NOMO-1 treated with DMSO at 0.1 percent for 48 hours (cell line): ENCODE measurements around the gene PRKCI.
"Not testable (repeated sequence)": the region's sequence is repeated elsewhere in the genome, so short reads cannot be mapped to it uniquely, and the experiment has no call there.

Source experiments
- DNase-seq: peaks from one replicate; lab custom pipeline; 2025; ENCODE audit not compliant: unreplicated experiment; lab: John Stamatoyannopoulos, UW

Gene PRKCI

DNA sequence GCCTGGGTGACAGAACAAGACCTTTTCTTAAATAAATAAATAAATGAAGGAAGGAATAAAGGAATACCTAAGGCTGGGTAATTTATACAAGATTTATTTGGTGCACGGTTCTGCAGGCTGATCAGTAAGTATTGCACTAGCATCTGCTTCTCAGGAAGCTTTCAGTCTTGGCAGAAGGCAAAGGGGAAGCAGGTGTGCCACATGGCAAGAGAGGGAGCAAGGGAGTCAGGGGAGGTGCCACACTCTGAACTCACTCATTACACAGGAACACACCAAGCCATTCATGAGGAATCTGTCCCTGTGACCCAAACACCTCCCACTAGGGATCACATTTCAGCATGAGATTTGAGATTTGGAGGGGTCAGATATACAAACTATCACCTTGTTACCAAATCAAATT, 56.4 kb downstream of the PRKCI start:
- no peak for DNase-seq

DNA sequence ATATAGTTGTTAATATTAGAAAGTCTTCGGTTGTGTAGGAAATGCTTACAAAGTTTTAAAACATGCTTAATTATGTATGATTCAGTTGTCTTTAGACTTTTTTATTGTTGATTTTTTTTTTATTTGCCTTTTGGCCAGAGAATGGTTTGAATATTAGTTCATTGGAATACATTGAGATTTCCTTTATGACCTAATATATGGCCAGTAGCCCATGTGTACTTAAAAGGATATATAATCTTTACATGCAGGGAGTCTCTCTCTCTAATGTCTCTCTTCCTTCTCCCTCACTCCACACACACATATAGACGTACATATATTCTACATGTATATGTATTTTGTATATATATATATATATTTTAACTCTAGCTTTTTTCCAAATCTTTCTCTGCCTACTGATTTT, 68.0 kb downstream of the PRKCI start:
- no peak for DNase-seq

DNA sequence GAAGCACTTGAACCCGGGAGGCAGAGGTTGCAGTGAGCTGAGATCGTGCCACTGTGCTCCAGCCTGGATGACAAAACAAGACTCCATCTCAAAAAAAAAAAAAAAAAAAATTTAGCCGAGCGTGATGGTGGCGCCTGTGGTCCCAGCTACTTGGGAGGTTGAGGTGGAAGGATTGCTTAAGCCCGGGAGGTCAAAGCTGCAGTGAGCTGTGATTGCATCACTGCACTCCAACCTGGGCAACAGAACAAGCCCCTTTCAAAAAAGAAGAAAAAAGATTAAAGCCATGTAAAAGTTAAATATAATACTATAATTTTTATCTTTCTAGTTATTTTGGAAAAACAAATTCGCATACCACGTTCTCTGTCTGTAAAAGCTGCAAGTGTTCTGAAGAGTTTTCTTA, 73.4 kb downstream of the PRKCI start:
- DNase-seq: no peak

DNA sequence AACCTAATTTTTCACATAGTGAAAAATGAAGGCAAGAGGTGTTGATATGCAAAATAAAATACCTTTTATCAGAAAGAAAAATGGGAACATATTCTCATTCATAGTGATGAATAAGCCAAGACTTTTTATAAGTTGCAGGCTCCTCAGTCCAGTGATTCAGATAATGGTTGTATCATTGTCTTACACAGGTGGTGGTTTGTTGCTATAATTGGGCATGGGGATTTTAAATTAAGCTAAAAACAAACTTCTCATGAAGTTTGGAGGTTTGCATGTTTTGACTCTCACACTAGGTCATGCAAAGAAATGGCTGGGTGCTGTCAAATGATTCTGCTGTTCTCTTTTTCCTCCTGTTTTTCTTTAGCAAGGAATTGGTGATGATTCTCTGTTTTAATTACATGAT, 74.5 kb downstream of the PRKCI start:
- DNase-seq: no peak

DNA sequence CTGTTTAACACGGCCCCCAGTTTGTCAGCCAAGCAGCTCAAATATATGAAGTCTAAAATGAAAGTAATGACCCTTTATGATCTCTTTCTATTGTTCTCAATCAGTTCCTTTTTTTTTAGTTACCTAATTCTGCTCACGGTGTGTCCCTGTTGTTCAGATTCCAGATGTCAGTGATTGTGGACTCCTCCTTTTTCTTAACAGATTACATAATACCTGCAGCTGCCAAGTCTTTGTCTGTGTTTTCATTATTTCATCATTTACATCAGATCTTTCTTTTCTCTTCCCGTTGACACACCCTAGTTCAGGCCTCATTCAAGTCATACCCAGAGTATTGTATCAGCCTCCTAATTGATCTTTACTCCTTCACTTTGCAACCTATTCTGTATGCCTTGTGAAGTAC, 79.2 kb downstream of the PRKCI start:
- DNase-seq: peak; percentile 88

DNA sequence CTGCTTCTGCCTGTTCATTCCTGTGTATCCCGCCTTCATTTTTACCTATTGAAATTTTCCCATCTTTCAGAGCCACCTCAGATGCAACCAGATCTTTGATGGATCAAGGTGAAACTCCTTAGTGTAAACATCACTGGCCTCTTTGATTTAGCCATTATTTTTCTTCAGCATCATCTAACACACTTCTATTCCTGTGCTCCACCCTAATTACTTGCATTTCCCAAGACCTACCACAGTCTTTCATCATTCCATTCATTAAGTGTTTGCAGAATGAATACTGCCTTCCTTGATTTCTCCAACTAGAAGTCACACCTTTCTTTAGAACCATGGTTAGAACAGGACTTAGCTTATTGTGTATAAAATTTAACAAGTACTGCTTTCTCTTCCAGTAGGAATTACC, 79.8 kb downstream of the PRKCI start:
- DNase-seq: no peak

GRCh38 chr3:170306015-170306414, 83.8 kb downstream of the PRKCI start:
- DNase-seq: no peak

- DNase-seq: no peak
Observed at GRCh38 chr3:170307671-170308405, 85.6 kb downstream of the PRKCI start.

DNA sequence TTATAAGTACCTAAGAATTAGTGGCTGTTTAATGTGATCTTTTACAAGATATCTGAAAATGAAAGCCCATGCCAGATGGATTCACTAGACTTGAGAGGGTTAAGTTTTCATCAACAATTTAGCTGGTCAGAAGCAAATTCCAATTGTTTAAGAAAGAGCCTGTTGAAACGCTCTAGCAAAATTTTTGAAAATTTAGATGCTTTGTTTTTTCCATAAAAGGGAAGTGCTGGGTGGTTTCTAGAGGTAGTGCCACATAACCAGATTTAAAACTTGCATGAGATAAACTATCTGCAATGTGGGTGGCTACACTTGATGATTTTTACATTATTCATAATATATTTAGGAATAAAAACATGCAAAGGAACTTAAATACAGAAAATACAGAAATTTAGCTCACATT, 86.8 kb downstream of the PRKCI start:
- DNase-seq: peak; percentile 30

DNA sequence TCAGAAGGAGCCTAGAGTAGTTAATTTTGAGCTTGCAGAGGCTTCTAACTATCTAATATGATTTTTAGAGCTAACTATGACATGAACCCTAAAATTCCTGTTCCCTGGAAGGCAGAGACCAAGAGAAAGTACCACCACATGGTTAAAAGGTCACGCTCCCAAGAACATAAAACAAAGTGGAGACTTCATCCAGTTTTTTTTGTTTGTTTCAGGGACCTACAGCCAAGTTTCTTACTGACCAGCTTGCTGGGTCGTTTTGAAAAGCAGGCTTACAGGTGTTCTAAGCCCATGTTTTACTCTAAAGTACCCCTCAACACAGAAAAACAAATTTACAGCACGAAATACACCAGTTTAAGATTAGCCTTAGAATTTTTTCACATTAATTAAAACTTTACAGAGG, 95.7 kb downstream of the PRKCI start:
- DNase-seq: no peak

- DNase-seq: no peak
Observed at GRCh38 chr3:170320461-170321121, 98.4 kb downstream of the PRKCI start.

DNA sequence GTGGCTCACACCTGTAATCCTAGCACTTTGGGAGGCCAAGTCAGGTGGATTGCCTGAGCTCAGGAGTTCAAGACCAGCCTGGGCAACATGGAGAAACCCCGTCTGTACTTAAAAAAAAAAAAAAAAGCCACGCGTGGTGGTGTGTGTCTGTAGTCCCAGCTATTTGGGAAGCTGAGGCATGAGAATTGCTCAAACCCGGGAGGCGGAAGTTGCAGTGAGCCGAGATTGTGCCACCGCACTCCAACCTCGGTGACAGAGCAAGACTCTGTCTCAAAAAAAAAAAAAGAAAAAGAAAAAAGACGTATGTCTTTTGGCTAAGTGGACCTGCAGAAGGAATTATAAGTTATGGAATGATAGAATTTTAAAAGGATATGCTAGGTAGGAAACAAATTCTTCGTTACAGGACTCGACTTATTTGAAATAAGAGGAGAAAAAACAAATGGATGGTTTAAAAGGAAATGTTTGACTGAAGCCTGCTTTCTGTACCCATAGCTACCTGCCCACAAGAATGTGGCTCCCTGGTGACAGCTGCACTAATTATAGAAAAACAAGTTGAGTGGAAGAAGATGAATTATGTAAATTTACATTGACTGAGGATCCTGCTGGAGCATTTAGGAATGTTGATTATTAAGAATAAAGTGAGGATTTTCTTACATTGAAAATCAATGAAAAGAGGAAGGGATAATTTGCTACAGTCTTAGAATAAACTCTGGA, 99.3 kb downstream of the PRKCI start:
- DNase-seq: peak; percentile 51

- DNase-seq: no peak
Observed at GRCh38 chr3:170322566-170323269, 100.5 kb downstream of the PRKCI start.

GRCh38 chr3:170323331-170323730, 101.1 kb downstream of the PRKCI start:
- DNase-seq: no peak

DNA sequence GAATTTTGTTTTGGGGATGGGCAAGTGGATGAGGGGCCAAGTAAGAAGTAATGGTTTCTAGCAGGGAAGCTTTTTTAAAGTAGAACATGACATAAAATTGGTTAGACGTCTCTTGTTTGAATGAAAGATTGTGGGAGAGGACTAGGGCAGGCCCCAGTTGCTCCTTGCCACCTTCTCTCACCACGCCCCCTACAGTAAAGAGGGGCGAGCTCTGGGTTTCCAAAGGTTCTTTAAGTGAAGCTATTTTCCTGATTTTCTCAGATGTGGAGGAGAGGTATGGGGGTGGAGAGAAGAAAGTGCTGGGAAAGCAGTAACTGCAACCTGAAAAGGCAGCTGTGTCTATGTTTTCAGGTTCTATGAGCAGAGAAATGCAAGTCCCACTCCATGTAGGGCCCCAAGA, 102.7 kb downstream of the PRKCI start:
- no peak for DNase-seq

DNA sequence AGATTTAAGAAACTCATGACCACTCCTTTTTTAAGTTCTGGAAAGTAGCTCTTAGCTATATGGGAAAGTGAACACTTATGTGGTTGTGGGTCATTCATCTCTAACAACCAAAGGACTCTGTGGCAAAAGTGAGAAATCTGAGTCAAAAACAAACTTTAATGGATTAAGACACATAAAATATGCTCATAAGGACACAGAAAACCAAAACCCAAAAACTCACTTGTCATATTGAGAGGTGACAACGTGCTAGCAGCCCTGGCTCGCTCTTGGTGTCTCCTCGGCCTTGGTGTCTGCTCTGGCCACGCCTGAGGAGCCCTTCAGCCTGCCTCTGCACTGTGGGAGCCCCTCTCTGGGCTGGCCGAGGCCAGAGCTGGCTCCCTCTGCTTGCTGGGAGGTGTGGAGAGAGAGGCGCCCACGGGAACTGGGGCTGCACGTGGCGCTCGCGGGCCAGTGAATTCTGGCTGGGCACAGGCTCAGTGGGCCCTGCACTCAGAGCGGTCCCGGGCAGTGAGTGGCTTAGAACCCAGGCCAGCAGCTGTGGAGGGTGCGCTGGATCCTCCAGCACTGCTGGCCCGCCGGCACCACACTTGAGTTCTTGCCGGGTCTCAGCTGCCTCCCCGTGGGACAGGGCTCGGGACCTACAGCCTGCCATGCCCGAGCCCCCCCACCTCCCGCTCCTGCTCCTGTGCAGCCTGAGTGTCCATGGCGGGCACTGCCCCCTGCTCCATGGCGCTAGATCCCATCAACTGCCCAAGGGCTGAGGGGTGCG, 105.0 kb downstream of the PRKCI start:
- no peak for DNase-seq

GRCh38 chr3:170327868-170328548, 105.8 kb downstream of the PRKCI start:
- not testable (repeated sequence) for DNase-seq

- no peak for DNase-seq
Observed at GRCh38 chr3:170330366-170330765, 108.1 kb downstream of the PRKCI start.

DNA sequence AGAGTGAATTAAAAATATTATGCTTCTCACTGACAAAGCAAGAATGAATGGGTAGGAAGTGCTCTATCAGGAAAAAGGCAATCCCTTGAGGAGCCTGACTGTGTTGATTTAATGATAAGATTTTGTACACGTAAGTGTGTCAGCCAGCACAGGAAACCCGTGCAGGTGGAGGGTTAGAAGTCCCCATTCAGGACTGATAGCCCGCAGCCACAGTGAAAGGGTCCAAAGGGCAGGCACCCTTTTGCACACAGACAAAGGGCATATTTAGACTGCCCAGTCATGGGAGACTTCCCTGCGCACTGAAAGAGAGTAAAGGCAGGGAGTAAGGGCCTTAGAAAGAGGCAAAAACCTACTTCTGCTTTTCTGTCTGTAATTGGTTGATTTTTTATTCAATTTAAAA, 108.9 kb downstream of the PRKCI start:
- DNase-seq: no peak

- no peak for DNase-seq
Observed at GRCh38 chr3:170337420-170337819, 115.2 kb downstream of the PRKCI start.
